Stimulated activated CD4-positive, alpha-beta T cell treated with anti-CD3 and anti-CD28 coated beads, Interleukin-2, amount 100 ng/mL, for 4 hours (primary cell): ENCODE measurements around the gene TBK1.

ENCODE experiments used
- DNase-seq: peaks from one replicate; pipeline ENCODE4 v3.0.0-alpha.2; 2020; ENCODE audit warnings: low read depth

The TBK1 gene

DNA sequence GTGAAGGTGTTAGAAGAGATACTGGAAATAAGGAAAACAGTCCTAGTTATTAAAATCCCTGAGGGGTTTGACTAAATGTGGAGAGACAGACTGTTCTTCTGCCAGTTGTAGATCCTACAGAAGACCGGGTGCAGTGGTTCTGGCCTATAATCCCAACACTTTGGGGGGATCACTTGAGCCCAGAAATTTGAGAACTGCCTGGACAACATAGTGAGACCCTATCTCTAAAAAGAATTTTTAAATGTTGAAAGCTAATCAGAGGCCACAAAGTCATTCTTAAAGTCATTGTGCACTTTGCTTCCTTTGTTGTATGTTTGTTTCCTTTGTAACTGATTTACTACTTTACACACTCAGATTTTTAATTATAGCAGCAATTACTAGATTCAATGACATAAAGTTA lies 97.2 kb downstream of the TBK1 start:
- DNase-seq, result no peak

DNA sequence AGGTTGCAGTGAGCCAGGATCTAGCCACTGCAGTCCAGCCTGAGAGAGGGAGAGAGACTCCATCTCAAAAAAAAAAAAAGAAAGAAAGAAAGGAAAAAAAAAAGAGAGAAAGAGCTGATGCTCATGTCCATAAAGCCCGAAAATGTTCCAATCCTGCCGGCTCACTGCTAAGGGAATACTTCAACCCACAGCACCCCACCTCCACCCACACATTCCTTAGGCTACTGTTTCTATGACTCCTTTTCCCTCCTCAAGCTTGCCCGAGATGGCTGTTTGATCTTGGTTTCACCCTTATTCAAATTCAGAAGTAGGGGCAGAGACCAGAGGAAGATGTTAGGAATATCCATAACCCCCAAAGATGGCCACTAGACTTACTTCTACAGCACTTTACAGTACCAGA lies 98.8 kb downstream of the TBK1 start:
- DNase-seq, result no peak

DNA sequence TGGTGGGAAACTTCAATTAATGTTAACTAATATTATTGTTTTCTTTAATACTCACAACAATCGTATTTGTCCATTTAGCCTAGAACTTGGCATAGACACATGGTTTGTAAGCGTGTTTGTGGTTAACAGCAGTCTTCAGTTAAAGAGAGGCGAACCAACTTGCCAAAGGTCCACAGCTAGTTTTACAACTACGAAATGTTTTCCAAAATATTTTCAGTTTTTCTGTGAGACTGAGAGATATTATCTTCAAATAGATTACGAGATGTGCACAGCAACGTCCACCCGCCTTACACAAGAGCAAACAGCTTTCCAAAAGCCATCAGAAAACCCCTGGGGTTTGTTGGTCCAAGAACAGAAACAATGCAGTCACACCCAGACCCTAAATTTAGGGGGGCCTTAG lies 99.8 kb downstream of the TBK1 start:
- no peak for DNase-seq
